ENCODE measurements around the gene GREB1. TPM values are rescaled to one million over a fixed set of nuclear protein-coding genes. Genes with fewer than 3 reads are reported as not detected.

Gene GREB1
- total RNA-seq, 1 donor from 2014 or later = 143 TPM

DNA sequence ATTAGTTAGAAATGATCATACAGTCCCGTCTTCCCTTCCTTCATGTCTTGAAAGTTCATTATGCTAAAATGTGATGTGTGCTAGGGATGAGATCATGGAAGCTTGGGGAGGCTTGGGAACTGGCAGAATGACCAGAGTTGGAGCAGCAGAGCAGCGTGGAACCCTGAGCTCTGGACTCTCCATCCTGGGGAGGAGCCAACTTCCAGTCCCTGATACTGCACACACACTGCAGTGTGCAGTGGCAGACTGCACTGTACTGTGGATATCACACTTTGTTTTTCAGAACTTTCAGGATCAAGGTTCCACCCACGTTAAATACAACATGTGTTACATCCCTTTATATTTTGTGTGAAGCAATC is 27.3 kb upstream of the GREB1 start:
- H3K4me3 Mint-ChIP-seq = no peak overlapping the region
- H3K36me3 Mint-ChIP-seq (ENCODE audit: low read depth) = peaks cover 16% of the 10 kb centered on the region
- DNase-seq (ENCODE audit: low read depth, low spot score) = no peak
- peaks cover 52% of the 10 kb centered on the region for H3K4me1 Mint-ChIP-seq
- peaks cover 8% of the 10 kb centered on the region for H3K9me3 Mint-ChIP-seq
- TF ChIP-seq, protein P1, sequence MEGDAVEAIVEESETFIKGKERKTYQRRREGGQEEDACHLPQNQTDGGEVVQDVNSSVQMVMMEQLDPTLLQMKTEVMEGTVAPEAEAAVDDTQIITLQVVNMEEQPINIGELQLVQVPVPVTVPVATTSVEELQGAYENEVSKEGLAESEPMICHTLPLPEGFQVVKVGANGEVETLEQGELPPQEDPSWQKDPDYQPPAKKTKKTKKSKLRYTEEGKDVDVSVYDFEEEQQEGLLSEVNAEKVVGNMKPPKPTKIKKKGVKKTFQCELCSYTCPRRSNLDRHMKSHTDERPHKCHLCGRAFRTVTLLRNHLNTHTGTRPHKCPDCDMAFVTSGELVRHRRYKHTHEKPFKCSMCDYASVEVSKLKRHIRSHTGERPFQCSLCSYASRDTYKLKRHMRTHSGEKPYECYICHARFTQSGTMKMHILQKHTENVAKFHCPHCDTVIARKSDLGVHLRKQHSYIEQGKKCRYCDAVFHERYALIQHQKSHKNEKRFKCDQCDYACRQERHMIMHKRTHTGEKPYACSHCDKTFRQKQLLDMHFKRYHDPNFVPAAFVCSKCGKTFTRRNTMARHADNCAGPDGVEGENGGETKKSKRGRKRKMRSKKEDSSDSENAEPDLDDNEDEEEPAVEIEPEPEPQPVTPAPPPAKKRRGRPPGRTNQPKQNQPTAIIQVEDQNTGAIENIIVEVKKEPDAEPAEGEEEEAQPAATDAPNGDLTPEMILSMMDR (conservative IDR thresholded peaks at IDR 0.05) = no peak
- H3K27ac Mint-ChIP-seq (ENCODE audit: unreplicated experiment) = no peak overlapping the region
- H3K27me3 Mint-ChIP-seq (ENCODE audit: low read depth) = no peaks in the 10 kb centered on the region

DNA sequence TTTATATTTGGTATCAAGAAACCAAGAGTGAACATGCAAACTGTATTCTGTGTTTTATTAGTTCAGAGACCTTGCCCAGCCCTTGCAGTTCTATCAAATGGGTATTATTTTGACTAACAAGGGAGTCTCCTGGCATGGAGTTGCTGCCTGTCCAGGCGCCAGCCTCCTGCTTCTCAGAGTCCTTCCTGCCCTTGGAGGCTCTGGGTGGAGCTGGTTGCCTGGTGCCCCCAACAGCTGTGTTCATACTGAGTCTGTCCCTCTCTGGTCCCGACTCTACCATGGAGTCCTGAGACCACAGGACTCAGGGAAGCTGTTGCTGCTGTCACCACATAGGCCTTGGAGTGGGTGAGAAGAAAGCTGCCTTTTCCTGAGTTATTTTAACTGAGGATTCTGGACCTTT is 26.3 kb upstream of the GREB1 start:
- Mint-ChIP-seq H3K27ac (ENCODE audit: unreplicated experiment) (no peak overlapping the region), H3K36me3 (ENCODE audit: low read depth) (peaks cover 16% of the 10 kb centered on the region), H3K27me3 (ENCODE audit: low read depth) (no peaks in the 10 kb centered on the region), H3K4me3 (no peak overlapping the region), H3K4me1 (peaks cover 61% of the 10 kb centered on the region), H3K9me3 (peaks cover 8% of the 10 kb centered on the region)
- no peak for DNase-seq (ENCODE audit: low read depth, low spot score)
- TF ChIP-seq, protein P1 (conservative IDR thresholded peaks at IDR 0.05) = no peak

DNA sequence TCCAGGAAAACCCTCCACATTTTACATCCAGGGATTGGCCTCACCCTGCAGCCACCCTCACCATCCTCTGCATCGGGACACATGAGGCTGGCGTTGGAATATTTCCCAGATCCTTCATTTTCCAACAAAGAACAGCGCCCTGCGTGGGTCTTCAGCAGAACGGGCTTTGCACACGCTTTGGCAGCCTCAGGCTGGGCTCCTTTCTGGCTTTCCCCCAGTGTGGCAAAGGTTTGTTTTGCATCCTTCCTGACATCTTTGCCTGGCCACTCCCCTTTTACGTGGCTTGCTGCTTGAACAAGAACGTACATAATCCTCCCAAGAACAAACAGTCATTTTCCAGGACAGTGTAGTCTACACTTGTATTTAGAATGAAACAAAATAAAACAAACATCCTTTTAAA is 25.6 kb upstream of the GREB1 start:
- H3K27ac Mint-ChIP-seq (ENCODE audit: unreplicated experiment) = no peak overlapping the region
- H3K36me3 Mint-ChIP-seq (ENCODE audit: low read depth) = peaks cover 9% of the 10 kb centered on the region
- H3K27me3 Mint-ChIP-seq (ENCODE audit: low read depth) = no peaks in the 10 kb centered on the region
- H3K4me1 Mint-ChIP-seq = peaks cover 62% of the 10 kb centered on the region
- no peak for DNase-seq (ENCODE audit: low read depth, low spot score)
- H3K9me3 Mint-ChIP-seq = peaks cover 5% of the 10 kb centered on the region
- TF ChIP-seq, protein P1 (conservative IDR thresholded peaks at IDR 0.05) = no peak
- no peak overlapping the region for H3K4me3 Mint-ChIP-seq

DNA sequence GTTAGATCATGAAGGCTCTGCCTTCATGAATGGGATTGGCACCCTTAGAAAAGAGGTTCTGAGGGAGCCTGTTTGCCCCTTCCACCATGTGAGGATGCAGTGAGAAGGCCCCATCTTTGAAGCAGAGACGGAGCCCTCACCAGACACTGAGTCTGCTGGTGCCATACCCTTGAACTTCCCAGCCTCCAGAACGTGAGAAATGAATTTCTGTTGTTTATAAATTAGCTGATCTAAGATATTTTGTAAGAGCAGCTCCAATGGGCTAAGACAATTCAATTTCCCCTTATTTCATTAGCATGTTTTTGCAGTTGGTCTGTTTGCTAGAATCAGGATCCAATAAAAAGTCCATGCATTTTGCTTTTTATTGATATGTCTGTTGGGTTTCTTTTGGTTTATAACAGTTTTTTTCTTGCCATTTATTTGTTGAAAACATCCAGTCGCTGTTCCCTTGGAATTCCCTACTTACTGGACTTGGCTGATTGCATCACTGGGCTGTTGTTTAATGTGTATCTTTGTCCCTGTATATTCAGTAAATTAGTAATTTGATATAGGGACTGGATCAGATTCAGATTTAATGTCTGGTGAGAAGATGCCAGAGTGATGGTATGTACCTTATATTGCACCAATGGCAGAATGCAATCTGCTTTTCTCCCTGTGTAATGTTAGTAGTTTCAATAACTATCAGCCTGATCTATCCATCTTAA is 24.0 kb upstream of the GREB1 start:
- Mint-ChIP-seq H3K27me3 (ENCODE audit: low read depth) (no peaks in the 10 kb centered on the region), H3K9me3 (no peaks in the 10 kb centered on the region), H3K36me3 (ENCODE audit: low read depth) (peaks cover 8% of the 10 kb centered on the region), H3K27ac (ENCODE audit: unreplicated experiment) (no peak overlapping the region), H3K4me3 (no peak overlapping the region), H3K4me1 (peaks cover 74% of the 10 kb centered on the region)
- DNase-seq (ENCODE audit: low read depth, low spot score) = no peak
- TF ChIP-seq, protein P1 (conservative IDR thresholded peaks at IDR 0.05) = no peak

DNA sequence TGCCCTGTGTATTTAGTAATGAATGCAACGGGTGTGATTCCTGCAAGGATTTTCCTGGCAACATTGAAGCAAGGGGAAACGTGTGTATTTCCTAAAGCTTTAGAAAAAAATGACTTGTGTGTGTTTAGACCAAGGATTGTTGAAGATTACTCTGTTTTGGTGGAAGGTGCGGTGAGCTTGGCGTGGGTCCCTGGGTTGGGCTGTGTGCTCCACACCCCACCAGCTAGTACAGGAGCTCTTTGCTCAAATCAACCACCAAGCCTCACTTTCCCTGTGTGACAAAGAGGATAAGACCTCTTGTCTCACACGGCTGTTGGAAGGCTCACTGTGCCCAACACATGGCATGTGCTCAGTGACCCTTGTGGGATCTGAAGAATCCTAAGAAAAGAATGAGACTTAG is 21.4 kb upstream of the GREB1 start:
- Mint-ChIP-seq H3K36me3 (ENCODE audit: low read depth) (peaks cover 20% of the 10 kb centered on the region), H3K9me3 (no peaks in the 10 kb centered on the region), H3K4me1 (peaks cover 84% of the 10 kb centered on the region), H3K27ac (ENCODE audit: unreplicated experiment) (no peak overlapping the region), H3K27me3 (ENCODE audit: low read depth) (no peaks in the 10 kb centered on the region), H3K4me3 (no peak overlapping the region)
- DNase-seq (ENCODE audit: low read depth, low spot score) = no peak
- TF ChIP-seq, protein P1 (conservative IDR thresholded peaks at IDR 0.05) = no peak

Measured in neural crest cell (in vitro differentiated cells).